HG02759 (cell line): ENCODE measurements around the gene AIFM2.

Experiments
- ATAC-seq: cut with Tn5 transposase; IDR thresholded peaks from one replicate; pipeline ENCODE4 v1.9.1; 2021; ENCODE audit warnings: mild to moderate bottlenecking, moderate library complexity; ENCODE audit not compliant: unreplicated experiment

The AIFM2 gene

DNA sequence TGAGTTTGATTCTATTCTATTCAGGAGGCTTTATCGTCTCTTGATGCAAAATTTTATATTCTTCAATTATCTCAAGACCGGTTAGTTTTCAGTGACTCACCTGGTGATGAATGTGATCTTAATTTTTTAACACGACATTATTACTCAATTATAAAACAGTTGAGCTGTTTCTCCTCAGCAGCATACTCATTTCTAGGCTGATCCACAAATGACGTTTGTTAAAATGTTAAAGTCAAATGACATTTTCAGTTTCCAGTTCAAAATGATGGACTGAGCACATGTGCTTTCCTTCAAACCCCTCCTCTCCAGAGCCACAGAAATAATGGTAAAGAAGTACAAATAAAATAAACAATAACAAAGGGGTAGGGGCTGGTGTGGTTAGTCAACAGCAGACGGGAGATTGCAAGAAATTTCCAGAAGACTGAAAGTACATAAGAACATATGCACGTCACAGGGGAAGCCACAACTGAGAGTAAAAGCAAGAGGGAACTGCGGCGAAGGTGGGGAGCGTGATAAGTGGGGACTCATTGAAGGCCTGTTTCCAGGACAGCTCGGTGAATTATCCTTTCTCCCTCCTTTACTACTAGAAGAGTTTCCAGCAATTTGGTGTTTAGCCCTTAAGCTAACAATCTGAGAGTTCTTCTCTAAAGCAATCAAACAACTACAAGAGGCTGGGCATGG lies 69.1 kb downstream of the AIFM2 start:
- ATAC-seq: no peak
